Raji (cell line): ENCODE data around the gene LRPPRC.

Experiments used
- POLR2A ChIP-seq: IDR thresholded peaks from 2 replicates; pipeline ENCODE4 v1.6.1; 2011; ENCODE audit warnings: low read depth, low read length, control low read depth; ENCODE audit not compliant: insufficient read depth

LRPPRC gene

GRCh38 chr2:43942881-43943280, 52.9 kb downstream of the LRPPRC start:
- no peak for TF ChIP-seq POLR2A

GRCh38 chr2:43941966-43942365, 53.8 kb downstream of the LRPPRC start:
- no peak for TF ChIP-seq POLR2A

- TF ChIP-seq POLR2A = no peak
Observed at GRCh38 chr2:43941359-43941758, 54.4 kb downstream of the LRPPRC start.

GRCh38 chr2:43939695-43940256, 56.0 kb downstream of the LRPPRC start:
- TF ChIP-seq POLR2A = no peak

- TF ChIP-seq POLR2A = no peak
Observed at GRCh38 chr2:43937269-43937820, 58.4 kb downstream of the LRPPRC start.

- no peak for TF ChIP-seq POLR2A
Observed at GRCh38 chr2:43934567-43934966, 61.2 kb downstream of the LRPPRC start.

GRCh38 chr2:43931293-43931692, 64.5 kb downstream of the LRPPRC start:
- no peak for TF ChIP-seq POLR2A

- TF ChIP-seq POLR2A = no peak
Observed at GRCh38 chr2:43927442-43927841, 68.3 kb downstream of the LRPPRC start.

- no peak for TF ChIP-seq POLR2A
Observed at GRCh38 chr2:43925431-43925830, 70.4 kb downstream of the LRPPRC start.

GRCh38 chr2:43924463-43924862, 71.3 kb downstream of the LRPPRC start:
- TF ChIP-seq POLR2A = no peak

GRCh38 chr2:43906448-43907109, 89.2 kb downstream of the LRPPRC start:
- TF ChIP-seq POLR2A = no peak

GRCh38 chr2:43905871-43906270, 89.9 kb downstream of the LRPPRC start:
- TF ChIP-seq POLR2A = no peak

- no peak for TF ChIP-seq POLR2A
Observed at GRCh38 chr2:43905371-43905803, 90.4 kb downstream of the LRPPRC start.

GRCh38 chr2:43899589-43899988, 96.2 kb downstream of the LRPPRC start:
- TF ChIP-seq POLR2A = no peak

- no peak for TF ChIP-seq POLR2A
Observed at GRCh38 chr2:43898838-43899346, 96.9 kb downstream of the LRPPRC start.

GRCh38 chr2:43898134-43898837, 97.5 kb downstream of the LRPPRC start:
- no peak for TF ChIP-seq POLR2A
